OCI-LY3 (cell line): ENCODE measurements around the gene BRD1.

Source experiments
- H2AFZ ChIP-seq: fragments of 200-600, 300-600 bp; shearing (Covaris generic); 2 replicates; pipeline ENCODE4 v1.6.0; 2014; ENCODE audit warnings: antibody characterized with exemption, low read depth, low read length
- H3K27ac ChIP-seq: fragments of 200-600, 300-600 bp; sonication (generic); 2 replicates; pipeline ENCODE4 v1.5.1; 2014; ENCODE audit warnings: mild to moderate bottlenecking, low read length, moderate library complexity, mixed read lengths
- H3K27me3 ChIP-seq: fragments of 200-600, 300-600 bp; sonication (generic); 2 replicates; pipeline ENCODE4 v1.6.1; 2014; ENCODE audit warnings: low read depth, low read length, mixed read lengths
- H3K36me3 ChIP-seq: fragments of 200-600, 300-600 bp; sonication (generic); replicated peaks from 2 replicates; pipeline ENCODE3; 2014; ENCODE audit warnings: low read depth, low read length, mixed read lengths
- H3K4me1 ChIP-seq: fragments of 300-600, 200-600 bp; sonication (generic); 2 replicates; pipeline ENCODE4 v1.6.1; 2014; ENCODE audit warnings: low read length, mixed read lengths
- H3K4me2 ChIP-seq: fragments of 200-600, 300-600 bp; sonication (generic); 2 replicates; pipeline ENCODE4 v1.6.1; 2014; ENCODE audit warnings: low read length, mixed read lengths
- H3K4me3 ChIP-seq: fragments of 300-600, 200-600 bp; sonication (generic); 2 replicates; pipeline ENCODE4 v1.5.1; 2014; ENCODE audit warnings: antibody characterized with exemption, mild to moderate bottlenecking, low read length, moderate library complexity
- H3K79me2 ChIP-seq: fragments of 300-600, 200-600 bp; shearing (Covaris generic); 2 replicates; pipeline ENCODE4 v1.6.1; 2014; ENCODE audit warnings: mild to moderate bottlenecking, low read length, mixed read lengths
- H3K9ac ChIP-seq: fragments of 300-600, 200-600 bp; shearing (Covaris generic); 2 replicates; pipeline ENCODE4 v1.6.0; 2014; ENCODE audit warnings: mild to moderate bottlenecking, low read length, moderate library complexity
- H3K9me3 ChIP-seq: fragments of 200-600, 300-600 bp; shearing (Covaris generic); 2 replicates; pipeline ENCODE4 v1.6.1; 2014; ENCODE audit warnings: low read length, mixed read lengths; ENCODE audit not compliant: insufficient read depth
- H4K20me1 ChIP-seq: fragments of 200-600, 300-600 bp; sonication (generic); 2 replicates; pipeline ENCODE4 v1.6.1; 2016; ENCODE audit warnings: low read length, mixed read lengths; ENCODE audit not compliant: insufficient read depth
- EZH2phosphoT487 ChIP-seq: fragments of 200-600 bp; shearing (Covaris generic); IDR thresholded peaks from 2 replicates; pipeline ENCODE4 v1.6.1; 2018; ENCODE audit warnings: antibody characterized with exemption, mixed run types, low read depth
- TF ChIP-seq, protein P1 (sequence below): fragments of 200-600, 300-600 bp; sonication (generic); IDR thresholded peaks from 2 replicates; pipeline ENCODE4 v1.5.1; 2014; ENCODE audit warnings: antibody characterized with exemption, low read length, low read depth

Gene BRD1

DNA sequence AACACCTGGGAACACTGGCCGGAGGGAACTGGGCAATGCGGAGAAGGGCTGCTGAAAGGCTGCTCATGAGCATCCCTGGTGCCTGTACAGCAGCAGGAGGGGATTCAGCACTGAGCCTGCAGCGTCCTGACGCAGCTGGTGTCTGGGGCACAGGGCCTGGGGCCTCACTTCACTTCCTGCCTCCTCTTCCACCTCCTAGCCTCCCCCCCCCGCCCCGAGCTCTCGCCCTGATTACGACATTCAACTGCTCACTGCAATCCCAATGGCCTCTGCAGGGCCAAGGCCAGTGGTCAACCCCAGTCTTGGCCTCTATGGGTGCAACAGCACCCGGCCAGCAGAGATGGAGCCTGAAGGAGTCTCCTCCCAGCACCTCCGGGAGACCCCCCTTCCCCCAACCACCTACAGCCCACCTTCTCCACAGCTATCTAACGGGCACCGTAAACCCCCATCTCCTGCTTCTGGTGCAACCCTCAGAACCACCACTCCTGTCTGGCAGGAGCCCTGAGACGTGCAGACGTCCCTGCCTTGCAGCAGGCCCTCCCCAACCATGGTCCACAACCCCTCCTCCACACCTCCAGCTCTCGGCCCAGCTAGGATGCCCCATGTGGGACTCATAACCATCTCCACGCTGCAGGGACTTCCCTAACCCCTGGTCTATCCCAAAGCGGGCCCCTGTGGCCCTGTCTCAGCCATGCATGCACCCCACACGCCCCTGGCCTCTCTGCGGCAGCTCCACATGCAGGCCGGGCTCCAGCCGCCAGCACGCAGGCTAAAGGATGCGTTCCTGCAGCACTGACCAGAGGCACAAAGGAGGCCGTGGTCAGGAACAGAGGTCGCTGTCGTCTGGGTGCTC is 38.2 kb downstream of the BRD1 start:
- H3K36me3 ChIP-seq: peaks cover 11% of the 10 kb centered on the region
- no peaks in the 10 kb centered on the region for H3K27me3 ChIP-seq
- no peak overlapping the region for H3K4me2 ChIP-seq
- no peaks in the 10 kb centered on the region for H3K4me1 ChIP-seq
- H3K4me3 ChIP-seq: no peak overlapping the region
- peaks cover 10% of the 10 kb centered on the region; the same call in 1 of the 2 replicates for H4K20me1 ChIP-seq
- no peak overlapping the region for H3K9ac ChIP-seq
- TF ChIP-seq, protein P1, sequence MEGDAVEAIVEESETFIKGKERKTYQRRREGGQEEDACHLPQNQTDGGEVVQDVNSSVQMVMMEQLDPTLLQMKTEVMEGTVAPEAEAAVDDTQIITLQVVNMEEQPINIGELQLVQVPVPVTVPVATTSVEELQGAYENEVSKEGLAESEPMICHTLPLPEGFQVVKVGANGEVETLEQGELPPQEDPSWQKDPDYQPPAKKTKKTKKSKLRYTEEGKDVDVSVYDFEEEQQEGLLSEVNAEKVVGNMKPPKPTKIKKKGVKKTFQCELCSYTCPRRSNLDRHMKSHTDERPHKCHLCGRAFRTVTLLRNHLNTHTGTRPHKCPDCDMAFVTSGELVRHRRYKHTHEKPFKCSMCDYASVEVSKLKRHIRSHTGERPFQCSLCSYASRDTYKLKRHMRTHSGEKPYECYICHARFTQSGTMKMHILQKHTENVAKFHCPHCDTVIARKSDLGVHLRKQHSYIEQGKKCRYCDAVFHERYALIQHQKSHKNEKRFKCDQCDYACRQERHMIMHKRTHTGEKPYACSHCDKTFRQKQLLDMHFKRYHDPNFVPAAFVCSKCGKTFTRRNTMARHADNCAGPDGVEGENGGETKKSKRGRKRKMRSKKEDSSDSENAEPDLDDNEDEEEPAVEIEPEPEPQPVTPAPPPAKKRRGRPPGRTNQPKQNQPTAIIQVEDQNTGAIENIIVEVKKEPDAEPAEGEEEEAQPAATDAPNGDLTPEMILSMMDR: no peak
- TF ChIP-seq EZH2phosphoT487: no peak
- H2AFZ ChIP-seq: no peak overlapping the region
- H3K27ac ChIP-seq: no peak overlapping the region
- no peaks in the 10 kb centered on the region for H3K9me3 ChIP-seq
- H3K79me2 ChIP-seq: peaks cover 50% of the 10 kb centered on the region

DNA sequence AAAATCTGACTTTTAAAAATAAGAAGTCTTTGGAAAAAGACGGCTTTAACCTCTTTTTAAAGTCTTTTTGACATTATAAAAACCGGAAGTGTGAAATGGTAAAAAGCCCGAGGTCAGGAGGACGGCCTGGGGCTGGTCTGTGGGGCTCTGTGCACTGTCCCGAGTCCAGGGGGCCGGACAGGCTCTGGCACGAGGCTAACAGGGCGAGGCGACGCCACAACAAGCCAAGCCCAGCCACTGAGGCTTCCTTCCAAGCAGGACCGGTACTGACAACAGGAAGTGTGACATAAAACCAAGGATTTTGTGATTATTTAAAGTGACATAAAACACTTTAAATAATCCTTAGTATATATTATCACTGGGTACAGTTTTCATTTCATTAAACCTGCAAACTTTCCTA is 39.2 kb downstream of the BRD1 start:
- Histone ChIP-seq H3K36me3 (peaks cover 6% of the 10 kb centered on the region), H2AFZ (no peak overlapping the region), H3K9me3 (no peaks in the 10 kb centered on the region), H3K27me3 (no peaks in the 10 kb centered on the region), H4K20me1 (peaks cover 10% of the 10 kb centered on the region; the same call in 1 of the 2 replicates), H3K4me2 (no peak overlapping the region), H3K4me1 (no peaks in the 10 kb centered on the region), H3K27ac (no peak overlapping the region), H3K9ac (no peak overlapping the region), H3K79me2 (peaks cover 58% of the 10 kb centered on the region), H3K4me3 (no peak overlapping the region)
- no peak for TF ChIP-seq EZH2phosphoT487
- TF ChIP-seq, protein P1: no peak

DNA sequence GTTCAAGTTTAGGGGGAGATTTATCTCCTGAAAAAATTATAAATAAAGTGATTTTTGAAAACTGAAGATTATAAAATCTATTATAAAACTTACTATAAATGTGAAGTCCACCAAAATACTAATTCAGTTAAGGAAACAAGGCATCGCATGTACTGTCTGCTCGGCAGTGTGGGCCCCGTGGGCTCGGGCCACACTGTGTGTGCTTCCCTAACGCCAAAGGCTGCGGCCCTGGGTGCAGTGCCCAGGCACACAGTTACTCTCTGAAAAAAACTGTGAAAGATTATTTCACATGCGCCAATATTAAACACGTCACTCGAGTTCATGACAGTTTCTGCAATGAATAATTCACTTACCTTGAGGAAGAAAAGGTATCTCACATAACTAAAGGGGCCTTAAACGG is 39.8 kb downstream of the BRD1 start:
- H4K20me1 ChIP-seq: peaks cover 10% of the 10 kb centered on the region; the same call in 1 of the 2 replicates
- no peak overlapping the region for H2AFZ ChIP-seq
- TF ChIP-seq, protein P1: no peak
- TF ChIP-seq EZH2phosphoT487: no peak
- no peak overlapping the region for H3K9ac ChIP-seq
- H3K36me3 ChIP-seq: peaks cover 6% of the 10 kb centered on the region
- H3K4me3 ChIP-seq: no peak overlapping the region
- no peak overlapping the region for H3K4me2 ChIP-seq
- H3K27me3 ChIP-seq: no peaks in the 10 kb centered on the region
- no peak overlapping the region for H3K27ac ChIP-seq
- no peaks in the 10 kb centered on the region for H3K4me1 ChIP-seq
- no peaks in the 10 kb centered on the region for H3K9me3 ChIP-seq
- peaks cover 63% of the 10 kb centered on the region for H3K79me2 ChIP-seq

DNA sequence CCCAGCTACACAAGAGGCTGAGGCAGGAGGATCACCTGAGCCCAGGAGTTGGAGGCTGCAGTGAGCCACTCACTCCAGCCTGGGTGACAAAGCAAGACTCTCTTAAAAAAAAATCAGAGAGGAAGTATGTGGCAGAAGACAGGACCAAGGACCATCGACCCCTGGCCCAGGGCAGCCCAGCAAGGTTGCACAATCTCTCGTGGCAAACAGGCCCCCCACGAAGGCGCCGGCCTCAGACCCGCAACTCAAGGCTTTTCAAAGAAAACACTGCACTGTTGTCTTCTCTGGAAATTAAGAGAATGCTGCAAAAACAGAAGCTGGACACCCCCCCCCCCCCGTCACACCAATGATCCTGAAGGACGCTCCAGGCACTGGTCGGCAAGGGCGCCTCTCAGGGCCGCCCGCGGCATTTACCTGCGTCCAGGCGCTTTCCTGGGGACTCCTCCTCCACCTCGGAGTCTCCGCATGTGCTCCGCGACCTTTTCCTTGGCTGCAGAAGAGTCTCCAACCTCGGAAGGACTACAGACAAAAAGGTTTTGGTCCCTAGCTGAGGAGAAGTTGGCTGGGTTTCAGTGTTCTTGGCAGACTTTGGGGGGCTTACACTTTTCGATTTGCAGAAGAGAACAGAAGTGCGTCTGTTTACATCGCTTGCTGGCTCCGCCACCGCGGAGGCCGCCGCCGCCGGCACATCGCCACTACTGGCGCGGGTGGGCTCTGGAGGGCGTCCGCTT is 40.5 kb downstream of the BRD1 start:
- Histone ChIP-seq H2AFZ (no peak overlapping the region), H3K36me3 (peaks cover 6% of the 10 kb centered on the region), H3K27me3 (no peaks in the 10 kb centered on the region), H3K4me1 (no peaks in the 10 kb centered on the region), H3K79me2 (peaks cover 58% of the 10 kb centered on the region), H3K4me3 (no peak overlapping the region), H3K27ac (no peak overlapping the region), H3K9ac (no peak overlapping the region), H3K9me3 (no peaks in the 10 kb centered on the region), H4K20me1 (peaks cover 10% of the 10 kb centered on the region; the same call in 1 of the 2 replicates), H3K4me2 (no peak overlapping the region)
- no peak for TF ChIP-seq EZH2phosphoT487
- TF ChIP-seq, protein P1: no peak
